GM21717 (cell line): ENCODE results near the gene APOL6.
"Not testable (repeated sequence)": the region's sequence is repeated elsewhere in the genome, so short reads cannot be mapped to it uniquely, and the experiment has no call there.

Experiments
- ATAC-seq: cut with Tn5 transposase; IDR thresholded peaks from one replicate; pipeline ENCODE4 v1.9.1; 2021; ENCODE audit warnings: mild to moderate bottlenecking, moderate library complexity; ENCODE audit not compliant: unreplicated experiment

The APOL6 gene

DNA sequence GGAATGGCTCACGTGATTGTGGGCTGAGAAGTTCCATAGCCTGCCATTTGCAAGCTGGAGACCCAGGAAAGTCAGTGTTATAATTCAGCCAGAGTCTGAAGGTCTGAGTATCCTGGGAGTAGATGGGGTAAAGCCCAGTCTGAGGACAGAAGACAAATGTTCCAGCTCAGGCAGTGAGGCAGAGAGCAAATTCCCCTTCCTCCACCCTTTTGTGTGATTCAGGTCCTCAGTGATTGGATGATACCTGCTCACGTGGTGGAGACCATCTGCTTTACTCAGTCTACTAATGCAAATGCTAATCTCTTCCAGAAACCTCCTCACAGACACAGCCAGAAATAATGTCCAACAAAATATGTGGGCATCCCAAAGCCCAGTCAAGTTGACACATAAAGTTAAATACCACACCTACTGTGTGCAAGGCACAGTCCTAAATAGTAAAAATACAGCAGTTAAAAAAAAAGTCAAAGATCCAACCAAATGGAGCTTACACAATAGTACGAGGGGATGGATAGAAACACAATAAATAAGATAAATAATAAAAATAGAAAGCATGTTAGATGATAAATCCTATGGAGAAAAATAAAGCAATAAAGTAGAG, 13.2 kb upstream of the APOL6 start:
- ATAC-seq, result no peak

DNA sequence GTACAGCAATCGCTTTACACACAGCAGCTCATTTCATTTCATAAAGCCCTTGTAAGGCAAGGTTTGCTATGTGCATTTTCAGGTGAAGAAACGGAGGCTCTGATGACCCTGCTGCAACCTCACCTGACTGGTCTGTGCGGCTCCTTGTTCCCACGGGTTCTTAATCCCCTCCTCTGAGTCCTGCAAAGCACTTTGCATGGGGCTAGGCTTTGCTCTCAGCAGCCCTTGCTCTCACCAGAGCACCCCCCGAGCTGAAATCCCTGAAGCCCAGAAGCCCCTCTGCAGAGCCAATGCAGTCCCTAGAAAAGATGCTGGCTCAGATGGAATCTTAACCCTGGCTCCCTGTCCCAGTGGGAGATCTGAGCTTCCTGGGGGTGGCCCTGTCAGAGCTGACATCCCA, 11.0 kb upstream of the APOL6 start:
- no peak for ATAC-seq

DNA sequence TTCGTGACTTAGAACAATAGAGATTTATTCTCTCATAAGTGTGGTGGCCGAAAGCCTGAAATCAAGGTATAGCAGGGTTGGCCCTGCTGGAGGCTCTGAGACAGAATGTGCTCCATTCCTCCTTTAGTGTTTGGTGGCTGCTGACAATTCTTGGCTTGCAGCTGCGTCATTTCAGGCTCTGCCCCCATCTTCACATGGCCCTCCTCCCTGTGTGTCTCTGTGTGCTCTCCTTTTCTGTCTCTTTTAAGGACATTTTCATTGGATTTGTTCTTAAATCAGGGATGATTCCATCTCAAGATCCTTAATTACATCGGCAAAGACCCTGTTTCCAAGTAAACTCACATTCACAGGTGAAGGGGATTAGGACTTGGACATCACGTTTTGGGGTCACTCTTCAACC, 10.2 kb upstream of the APOL6 start:
- no peak for ATAC-seq

DNA sequence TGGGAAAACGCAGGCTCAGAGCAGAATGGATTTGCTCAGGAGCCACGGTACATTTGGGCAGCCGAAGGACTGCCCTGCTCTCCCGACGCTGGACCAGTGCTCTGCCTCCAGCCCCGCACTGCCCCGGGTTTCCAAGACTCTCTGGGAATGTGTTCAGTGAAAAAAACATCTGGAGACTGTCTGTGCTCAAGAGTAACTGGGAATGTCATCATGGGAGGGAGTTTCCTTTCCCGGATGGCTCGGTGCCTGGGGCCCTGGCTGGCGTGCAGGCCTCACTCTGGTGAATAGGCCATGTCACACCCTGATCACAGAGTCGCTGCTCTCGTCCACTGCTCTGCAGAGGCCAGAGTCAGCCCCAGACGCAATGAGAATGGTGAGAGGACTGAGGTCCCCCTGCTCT, 9.8 kb upstream of the APOL6 start:
- ATAC-seq, result no peak

DNA sequence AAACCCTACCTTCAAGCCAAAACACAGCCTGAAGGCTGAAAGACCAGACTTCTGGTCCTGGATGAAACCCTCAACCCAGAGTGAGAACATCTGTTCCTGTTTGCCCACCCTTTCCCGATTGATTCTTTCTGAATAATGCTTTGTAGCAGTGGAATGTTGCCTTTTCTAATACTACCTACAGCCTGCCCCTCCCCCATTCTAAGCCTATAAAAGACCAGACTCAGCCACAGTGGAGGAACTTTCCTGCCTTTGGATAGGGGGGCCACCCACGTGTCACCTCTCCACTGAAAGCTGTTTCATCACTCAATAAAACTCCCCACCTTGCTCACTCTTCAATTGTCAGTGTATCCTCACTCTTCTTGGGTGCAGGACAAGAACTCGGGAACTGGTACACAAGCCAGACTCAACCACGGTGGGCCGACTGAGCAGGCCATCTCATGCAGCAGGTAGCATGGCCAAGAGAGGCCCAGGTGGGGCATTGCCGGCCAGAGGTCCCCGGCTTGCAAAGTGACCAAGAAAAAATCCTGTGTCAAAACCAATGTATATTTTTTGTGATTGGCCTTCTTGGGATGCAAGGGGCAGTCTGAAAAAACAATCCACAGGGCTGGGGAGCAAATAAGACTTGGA, 6.6 kb upstream of the APOL6 start:
- no peak for ATAC-seq

DNA sequence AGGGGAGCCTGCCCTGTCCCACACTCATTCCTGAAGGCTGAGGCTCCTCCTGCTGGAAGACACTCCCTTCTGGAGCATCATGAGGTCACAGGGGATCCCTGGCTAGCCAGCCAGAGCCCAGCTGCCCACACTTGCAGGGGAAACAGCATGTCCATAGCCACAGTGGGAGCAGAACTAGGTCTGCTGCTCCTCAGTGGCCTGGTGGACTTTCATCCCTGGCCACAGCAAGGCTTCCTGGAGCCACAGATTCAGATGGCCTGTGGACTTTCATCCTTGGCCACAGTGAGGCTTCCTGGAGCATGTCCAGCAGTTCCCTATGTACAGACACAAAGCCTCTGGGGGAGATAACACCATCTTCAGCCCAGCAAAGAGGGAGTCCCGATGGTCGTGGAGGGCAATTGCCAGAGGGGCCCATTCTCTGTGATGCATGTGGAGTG, 5.9 kb upstream of the APOL6 start:
- ATAC-seq, result no peak

DNA sequence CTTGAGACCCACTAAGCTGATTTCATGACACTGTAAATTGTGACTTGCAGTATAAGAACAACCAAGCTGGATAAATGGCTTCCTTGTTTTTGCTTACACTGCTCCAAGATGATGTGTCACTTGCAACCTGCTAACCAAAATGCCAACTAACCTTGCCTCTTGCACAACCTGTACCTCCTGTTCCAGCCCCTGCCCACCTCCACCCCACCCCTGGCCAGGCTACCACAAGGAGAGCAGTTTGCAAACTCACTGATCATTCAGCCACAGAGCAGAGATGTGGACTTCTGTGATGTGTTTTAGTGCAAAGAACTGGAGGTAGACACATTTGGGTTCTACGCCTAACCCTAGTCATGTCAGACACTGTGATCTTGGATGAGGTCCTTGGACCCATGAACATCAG, 4.3 kb upstream of the APOL6 start:
- no peak for ATAC-seq

DNA sequence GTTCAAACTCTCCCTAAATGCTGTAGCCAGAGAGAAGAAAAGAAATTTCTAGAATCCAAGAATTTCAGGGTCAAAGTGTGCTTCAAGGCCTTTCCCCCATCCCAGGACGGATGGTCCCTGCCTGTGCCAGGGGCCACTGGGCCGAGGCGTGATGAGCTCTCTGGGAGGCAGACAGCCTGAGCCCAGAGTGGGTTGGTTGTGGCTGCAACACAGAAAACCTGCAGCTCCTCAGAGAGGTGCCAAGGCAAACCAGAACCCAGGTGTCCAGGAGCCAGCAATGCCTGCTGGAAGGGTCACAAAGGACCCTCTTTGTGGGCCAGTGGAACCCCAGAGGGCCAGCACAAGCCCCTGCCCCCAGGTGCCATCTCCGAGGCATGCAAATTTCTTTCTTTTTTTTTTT, 2.6 kb upstream of the APOL6 start:
- no peak for ATAC-seq

DNA sequence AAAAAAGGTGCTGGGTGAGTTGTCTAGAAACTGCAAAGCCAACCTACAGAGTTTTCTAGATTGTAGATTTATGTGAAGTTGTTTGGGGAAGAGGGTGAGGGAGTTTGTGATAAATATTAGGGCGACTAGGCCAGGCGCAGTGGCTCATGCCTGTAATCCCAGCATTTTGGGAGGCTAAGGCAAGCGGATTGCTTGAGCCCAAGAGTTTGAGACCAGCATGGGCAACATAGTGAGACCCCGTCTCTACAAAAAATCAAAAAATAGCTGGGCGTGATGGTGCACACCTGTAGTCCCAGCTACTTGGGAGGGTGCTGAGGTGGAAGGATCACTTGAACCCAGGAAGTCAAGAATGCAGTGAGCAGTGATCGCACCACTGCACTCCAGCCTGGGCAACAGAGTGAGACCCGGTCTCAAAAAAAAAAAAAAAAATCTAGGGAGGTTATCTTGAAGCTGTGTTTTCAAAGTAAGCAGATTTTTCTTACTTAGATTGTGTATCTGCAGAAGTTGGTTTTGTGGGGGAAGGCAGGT, 844 bp downstream of the APOL6 start:
- peak; percentile 18 for ATAC-seq

DNA sequence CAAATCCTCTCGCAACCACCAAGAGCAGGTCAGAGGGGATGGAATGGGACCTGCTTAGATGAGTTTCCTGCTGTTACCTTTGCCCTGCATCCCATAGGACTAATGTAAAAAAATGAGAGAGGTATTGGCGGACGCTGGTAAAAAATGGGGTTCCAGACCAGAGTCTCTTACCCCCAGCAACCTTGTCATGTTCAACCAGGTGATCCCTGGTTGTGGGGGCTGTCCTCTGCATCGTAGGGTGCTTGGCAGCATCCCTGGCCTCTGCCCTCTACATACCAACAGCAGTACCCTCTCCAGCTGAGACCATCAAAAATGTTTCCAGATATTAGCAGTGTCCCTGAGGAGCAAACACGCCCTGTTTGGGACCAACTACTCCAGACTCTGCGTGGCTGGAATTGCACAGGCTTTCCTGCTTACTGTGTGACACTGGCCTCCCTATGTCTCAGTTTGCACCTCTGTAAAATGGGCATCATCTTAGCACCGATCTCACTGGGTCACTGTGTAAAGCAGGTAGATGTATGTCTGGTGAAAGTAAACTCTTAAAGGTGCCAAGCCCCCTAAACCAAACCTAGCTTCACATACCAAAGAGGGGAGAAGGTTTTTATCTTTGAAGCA, 1.5 kb downstream of the APOL6 start:
- ATAC-seq, result no peak

DNA sequence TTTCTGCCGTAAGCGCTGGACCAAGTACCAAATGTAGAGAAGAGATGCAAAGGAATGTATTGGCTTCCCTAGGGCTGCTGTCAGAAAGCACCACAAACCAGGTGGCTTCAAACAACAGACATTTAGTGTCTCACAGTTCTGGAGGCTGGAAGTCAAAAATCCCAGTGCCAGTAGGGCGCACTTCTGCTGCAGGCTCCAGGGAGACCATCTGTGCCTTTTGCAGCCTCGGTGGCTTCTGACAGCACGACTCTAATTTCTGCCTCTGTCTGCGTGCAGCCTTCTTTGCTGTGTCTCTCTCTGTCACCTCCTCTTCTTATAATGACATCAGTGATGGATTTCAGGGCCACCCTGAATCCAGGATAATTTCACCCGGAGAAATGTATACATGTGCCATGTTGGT, 2.8 kb downstream of the APOL6 start:
- ATAC-seq, result no peak

DNA sequence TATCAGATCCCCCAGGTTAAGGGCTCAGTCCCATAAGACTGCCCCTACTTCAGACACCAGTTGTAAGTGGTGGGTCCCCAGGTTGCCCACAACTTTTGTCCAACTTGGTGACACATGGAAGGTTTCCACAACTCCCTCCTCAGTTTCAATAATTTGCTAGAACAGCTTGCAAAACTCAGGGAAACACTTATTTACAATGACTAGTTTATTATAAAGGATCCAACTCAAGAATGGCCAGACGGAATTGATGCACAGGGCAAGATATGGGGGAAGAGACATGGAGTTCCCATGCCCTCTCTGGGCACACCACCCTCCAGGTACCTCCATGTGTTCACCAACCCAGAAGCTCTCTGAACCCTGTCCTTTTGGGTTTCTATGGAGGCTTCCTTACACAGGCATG, 5.6 kb downstream of the APOL6 start:
- ATAC-seq, result no peak

DNA sequence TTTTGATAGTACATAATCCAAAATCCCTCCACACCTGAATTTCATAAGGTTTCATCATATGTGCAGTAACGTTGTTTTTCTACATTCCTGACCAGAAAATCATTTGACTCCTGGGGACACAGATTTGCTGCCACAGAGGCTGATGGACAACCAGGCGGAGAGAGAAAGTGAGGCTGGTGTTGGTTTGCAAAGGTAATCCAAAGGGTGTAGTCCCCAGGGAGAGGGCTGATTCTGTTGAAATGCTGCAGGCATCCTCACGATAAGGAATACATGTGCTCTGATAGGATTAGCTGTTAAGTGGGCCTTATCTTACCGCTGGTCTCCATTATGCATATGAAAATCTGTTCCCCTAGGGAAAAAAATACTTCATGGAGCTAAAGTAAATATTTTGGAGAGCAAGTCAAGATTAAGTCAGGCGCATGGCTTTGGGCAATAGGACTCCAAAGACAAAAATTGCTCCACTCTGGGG, 8.1 kb downstream of the APOL6 start:
- ATAC-seq, result no peak

DNA sequence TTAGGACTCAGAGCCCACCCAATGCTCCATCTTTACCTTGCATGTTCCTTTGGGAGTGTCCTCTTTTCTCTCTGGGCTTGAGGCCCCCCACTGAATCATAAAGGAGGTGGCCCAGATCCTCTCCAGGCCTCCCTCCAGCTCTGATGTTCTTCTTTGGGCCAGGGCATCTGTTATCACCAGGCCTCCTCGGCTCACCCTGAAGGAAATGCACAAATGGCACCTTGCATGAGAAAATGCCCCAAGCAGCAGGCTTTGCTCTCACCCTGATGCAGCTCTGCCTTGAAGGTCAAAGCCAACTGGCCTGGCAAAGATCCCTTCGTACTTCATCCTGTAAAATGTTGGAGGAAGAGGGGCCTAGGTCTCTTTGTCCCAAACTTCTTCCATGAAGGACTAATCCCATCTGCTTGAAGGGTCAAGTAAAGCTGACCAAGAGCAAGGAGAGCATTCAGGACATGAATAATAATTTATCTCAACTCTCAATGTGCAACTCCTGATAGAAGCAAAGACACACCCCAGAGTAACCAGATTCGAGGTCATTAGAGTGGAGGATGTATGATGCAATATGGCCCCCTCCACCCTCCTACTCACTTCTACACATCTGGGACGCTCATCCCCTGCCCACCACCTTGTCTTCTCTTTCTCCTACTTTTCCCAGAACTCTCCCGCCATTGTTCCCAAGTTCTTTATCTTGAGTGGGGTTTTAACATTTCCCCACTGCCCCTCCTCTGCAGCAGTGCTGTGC, 9.5 kb downstream of the APOL6 start:
- ATAC-seq, result no peak

DNA sequence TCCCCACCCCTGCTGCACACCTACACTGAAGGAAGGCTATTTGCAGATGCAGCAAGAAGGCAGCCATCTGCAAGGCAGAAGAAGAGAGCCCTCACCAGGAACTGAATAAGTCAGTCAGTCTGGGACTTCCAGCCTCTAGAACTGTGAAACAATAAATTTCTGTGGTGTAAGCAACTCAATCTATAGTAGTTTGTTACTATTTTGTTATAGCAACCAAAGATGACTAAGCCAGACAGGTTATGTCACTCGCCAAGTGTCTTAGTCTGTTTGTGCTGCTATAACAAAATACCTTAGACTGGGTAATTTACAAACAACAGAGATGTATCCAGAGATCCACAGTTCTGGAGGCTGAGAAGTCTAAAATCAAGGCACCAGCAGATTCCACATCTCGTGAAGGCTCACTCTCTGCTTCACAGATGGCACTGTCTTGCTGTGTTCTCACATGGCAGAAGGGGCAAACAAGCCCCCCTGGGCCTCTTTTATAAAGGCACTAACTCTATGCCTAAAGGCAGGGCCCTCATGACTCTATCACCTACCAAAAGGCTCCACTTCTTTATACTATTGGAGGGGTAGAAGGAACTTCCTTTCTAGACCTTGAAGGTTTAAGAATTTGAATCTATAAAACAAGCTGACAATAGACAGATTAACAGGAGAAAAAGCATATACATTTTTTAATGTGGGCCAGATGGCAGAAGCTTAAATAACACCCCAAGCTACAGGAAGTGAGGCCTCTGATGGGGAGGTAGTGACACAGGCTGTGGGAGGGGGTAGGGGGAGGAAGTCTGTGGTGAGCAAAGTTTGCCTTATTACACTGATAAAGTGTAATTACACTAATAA, 12.3 kb downstream of the APOL6 start:
- ATAC-seq, result no peak

DNA sequence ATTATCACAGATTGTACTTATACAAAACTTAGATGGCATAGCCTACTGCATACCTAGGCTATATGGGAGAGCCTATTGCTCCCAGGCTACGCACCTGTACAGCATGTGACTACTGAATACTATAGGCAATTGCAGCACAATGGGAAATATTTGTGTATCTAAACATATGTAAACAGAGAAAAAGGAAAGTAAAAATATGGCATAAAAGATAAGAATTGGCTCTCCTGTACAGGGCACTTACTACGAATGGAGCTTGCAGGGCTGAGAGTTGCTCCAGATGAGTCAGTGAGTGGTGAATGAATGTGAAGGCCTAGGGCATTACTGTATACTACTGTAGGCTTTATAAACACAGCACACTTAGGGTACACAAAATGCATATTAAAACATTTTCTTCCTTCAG, 13.2 kb downstream of the APOL6 start:
- ATAC-seq, result no peak

DNA sequence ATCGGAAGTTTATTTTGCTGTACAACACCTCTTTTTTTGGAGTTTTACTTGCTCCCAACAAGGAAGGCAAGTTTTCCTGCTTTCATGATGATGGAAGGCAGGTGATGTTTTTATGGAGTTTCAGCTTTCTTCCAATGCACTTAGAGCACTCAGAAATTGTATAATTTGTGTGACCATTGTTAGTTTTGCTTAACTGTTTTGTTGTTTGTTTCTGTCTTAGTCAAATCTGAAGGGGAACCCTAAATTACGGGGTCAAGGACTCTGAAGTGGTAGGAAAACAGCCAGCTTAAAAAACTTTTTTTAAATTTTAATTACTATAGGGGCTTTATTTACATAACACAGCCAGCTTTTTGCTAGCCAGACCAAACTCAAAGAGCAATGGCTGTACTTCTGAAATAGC, 14.7 kb downstream of the APOL6 start:
- ATAC-seq, result no peak

DNA sequence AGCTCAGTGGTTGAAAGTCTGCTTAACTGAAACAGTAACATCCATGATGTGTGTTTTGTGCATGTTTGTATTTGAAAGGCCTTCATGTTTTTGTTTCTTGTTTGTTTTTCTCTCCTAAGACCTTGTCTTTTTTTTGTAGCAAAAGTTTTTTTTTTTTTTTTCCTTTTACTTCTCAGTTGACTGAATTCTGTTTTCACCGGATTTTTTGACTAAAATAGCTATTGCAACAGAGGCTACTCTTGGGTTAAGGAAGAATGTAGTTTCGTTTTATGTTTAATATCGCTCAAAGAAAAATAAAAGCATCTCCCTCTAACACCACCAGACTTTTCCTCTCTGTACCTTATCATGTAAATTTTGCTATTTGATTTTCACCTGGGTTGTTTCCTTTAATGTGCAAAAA, 15.1 kb downstream of the APOL6 start:
- ATAC-seq, result no peak

DNA sequence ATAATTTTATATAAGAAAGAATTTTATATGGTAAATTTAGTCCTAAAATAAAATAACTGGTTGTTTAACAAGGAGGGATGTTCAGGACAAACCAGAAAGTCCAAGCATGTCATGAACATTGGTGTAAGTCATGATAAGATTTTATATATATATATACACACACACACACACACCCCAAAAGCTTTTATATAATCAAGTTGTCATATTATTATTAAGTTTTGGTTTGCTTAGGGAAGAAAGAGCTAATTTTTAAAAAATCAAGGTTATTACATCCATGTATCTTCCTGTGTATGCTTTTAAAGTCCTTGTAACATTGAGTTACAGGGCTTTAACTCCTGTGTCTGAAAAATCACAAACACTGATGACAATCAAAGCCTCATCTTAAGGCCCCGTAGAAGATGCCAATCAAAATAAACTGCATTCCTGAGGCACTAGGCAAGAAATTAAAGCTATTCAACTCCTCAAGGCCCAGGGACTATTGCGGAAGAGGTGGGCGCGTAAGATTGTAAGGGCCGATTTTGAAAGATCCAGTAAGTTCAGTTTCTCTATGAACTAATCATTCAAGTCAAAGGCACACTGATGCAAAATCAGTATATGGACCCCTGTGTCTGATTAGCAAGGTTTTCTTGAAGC, 16.8 kb downstream of the APOL6 start:
- no peak for ATAC-seq

DNA sequence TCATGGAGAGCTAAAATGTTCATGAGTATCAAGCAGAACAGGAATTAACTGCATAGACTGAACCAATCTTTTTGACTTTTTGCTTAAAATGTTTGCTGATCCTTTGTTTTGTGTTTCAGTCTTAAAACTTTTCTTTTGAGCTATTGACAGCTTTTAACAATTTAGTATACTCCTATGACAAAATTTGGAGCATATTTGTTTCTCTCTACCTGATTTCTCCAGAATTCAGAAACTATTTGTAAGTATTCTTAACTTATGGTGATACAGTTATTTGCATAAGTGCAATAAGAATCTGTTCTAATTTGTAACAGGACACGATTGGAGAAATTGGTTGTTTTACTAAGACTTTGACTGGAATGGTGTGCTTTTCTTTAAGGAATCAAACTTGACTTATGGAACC, 18.5 kb downstream of the APOL6 start:
- not testable (repeated sequence) for ATAC-seq
